Stimulated activated CD8-positive, alpha-beta memory T cell treated with anti-CD3 and anti-CD28 coated beads, Interleukin-15, amount 100 ng/mL, for 4 hours (primary cell): ENCODE data around the gene HES6.

Source experiments
- DNase-seq, 2 donors: peaks; one replicate each; pipeline ENCODE4 v3.0.0-alpha.2; 2020; ENCODE audit warnings: low read depth in 2 of 2

The HES6 gene

GRCh38 chr2:238239863-238240756 lies at the start of gene HES6:
Gene HES6, minus strand, starts transcription at chr2:238240038. Its CDS starts 133 bp downstream, at chr2:238239905.
- DNase-seq: peak; percentile 32 to 56

GRCh38 chr2:238289574-238289973 lies 49.7 kb upstream of the HES6 start:
- no peak for DNase-seq

GRCh38 chr2:238288650-238289573 lies 49.1 kb upstream of the HES6 start:
- DNase-seq: peak; percentile 95 to 96

DNA sequence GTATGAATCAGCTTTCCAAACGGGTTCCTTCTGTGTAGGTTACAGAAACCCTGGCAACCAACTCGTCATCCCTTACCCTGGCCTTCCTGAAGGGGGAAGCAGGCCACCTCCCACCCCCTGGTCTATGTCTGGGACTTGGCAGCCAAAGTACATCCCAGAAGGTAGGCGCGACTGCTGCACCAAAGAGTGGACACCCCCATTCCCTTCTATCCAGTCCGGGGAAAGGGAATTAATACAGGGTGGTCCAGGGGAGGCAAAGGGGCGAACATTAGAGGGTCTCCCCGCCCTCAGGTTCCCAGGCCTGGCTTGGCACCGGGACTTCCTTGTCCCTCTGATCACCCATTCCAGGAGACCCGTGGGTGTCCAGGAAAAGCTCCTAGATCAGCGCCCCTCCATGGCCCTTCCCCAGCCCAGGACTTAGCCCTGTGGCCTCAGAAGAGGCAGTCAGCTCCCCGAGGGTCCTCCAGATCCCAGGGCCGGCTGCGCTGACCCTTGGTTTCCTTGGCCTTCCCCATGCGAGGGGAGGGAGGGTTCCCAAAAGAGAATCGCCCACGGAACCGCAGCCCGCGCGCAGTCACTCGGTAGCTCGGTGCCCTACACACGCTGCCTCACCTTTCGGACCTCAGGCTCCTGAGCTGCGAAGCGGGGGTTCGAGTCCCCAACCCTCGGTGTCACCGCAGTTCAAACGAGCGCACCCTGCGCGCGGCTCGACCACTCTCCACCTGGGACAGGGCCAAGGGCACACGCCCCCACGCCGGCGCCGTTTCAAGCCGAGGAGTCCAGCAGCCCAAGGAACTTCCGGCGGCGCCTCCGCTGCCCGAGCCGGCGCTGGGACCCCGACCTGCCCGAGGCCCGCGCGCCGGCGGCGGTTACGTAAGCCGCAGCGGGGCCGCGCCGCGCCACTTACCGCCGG lies 48.2 kb upstream of the HES6 start, which contains the start of gene PER2:
Gene PER2, minus strand, starts transcription at position 874 of the 913 bp plus-strand sequence. CDS start 10,674 bp downstream, outside the sequence.
- peak in 1 of 2 donors; percentile 13 for DNase-seq

- no peak for DNase-seq
Measured at GRCh38 chr2:238286987-238287736, 47.3 kb upstream of the HES6 start.

DNA sequence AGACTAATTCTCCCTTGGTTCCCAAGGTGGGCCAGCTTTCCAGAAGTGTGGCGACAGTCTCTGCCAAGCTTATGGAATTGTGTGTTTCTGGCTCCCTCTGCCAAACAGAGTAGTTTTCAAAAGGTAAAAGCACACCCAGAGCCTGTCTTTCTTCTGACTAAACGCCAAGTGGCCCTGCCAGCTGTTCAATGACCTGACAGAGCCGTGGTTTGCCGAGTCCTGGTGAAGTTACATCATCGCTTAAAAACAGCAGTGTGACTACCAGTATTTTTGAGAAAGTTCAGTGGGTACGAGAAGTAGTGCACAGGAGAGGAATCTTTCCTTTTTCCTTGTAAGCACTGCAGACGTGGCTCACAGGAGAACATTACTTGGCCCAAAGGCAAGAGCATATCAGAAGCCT lies 46.7 kb upstream of the HES6 start:
- DNase-seq: no peak

GRCh38 chr2:238286095-238286494 lies 46.3 kb upstream of the HES6 start:
- no peak for DNase-seq

DNA sequence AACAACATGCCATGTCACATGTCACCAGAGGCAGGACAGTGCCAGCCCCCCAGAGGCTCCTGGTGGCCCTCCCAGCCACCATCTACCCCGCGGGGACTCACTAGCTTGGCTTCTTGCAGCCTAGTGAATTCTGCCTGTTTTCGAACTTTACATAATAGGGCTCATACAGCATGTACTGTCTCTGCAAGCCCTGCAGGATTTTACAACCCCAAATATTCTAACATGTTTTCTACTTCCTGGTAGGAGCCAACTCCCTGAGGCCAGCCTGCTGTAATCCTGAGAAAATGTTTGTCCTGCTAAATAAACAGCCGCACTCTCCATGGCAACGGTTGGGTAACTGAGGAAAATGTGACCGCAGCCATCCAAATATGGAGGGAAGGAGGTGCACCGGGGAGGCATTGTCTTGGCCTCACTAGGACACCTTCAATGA lies 45.8 kb upstream of the HES6 start:
- no peak for DNase-seq

- no peak for DNase-seq
Measured at GRCh38 chr2:238284802-238285515, 45.1 kb upstream of the HES6 start.

GRCh38 chr2:238282861-238283738 lies 43.3 kb upstream of the HES6 start:
- no peak for DNase-seq

GRCh38 chr2:238281826-238282480 lies 42.1 kb upstream of the HES6 start:
- DNase-seq: no peak

DNA sequence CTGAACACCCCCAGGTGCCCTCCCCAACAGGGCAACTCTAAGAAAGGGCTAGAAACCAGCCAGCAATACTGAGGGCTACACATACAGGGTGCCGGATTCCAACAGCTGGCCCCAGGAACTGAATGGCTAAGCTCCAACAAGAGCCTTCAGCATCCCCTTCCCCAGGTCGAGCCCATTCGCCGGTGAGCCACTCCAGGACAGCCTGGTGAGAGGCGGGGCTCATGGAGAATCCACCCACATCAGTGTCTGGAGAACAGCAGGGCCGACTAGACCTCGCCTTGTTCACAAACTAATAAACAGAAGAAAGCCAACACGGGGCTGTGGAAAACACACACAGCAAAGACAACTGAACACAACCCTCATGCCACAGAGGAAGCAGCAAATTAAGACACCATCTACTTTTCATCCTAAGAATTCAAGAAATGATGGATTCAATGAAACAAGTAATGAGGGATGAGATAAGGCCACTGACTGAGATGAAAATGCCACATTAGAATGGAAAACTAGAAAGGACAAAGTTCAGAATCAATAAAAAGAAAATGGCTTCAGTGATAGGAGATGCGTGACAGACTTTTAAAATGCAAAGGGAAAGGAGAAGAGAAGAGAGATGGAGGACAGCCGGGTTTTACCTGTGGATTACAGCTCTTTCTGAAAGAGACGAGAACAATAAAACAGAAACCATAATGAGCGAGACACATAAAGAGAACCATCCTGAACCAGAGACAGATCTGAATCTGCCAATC lies 40.4 kb upstream of the HES6 start:
- DNase-seq: no peak

GRCh38 chr2:238279324-238279682 lies 39.5 kb upstream of the HES6 start:
- no peak for DNase-seq

GRCh38 chr2:238278626-238279323 lies 38.9 kb upstream of the HES6 start:
- DNase-seq: no peak

GRCh38 chr2:238277695-238278094 lies 37.9 kb upstream of the HES6 start:
- DNase-seq: no peak

GRCh38 chr2:238274152-238274865 lies 34.5 kb upstream of the HES6 start:
- no peak for DNase-seq
